Panc1 (cell line): ENCODE results near the gene BRD4.

ENCODE experiments used
- CTCF ChIP-seq: fragments of 450-650 bp; IDR thresholded peaks from 2 replicates; pipeline ENCODE4 v1.5.1; 2017; ENCODE audit warnings: mild to moderate bottlenecking
- POLR2AphosphoS5 ChIP-seq: IDR thresholded peaks from 2 replicates; pipeline ENCODE4 v1.6.1; 2012; ENCODE audit warnings: mild to moderate bottlenecking, low read depth, low read length, moderate library complexity
- REST ChIP-seq, 2 experiments: IDR thresholded peaks; 2 replicates each; pipeline ENCODE4 v1.6.1; 2011 to 2012; ENCODE audit warnings: low read depth in 2 of 2, control low read depth in 1 of 2, low read length in 1 of 2, mild to moderate bottlenecking in 1 of 2, moderate library complexity in 1 of 2; ENCODE audit not compliant: insufficient read depth in 1 of 2
- TCF7L2 ChIP-seq: IDR thresholded peaks from 2 replicates; pipeline ENCODE4 v1.6.1; 2011; ENCODE audit warnings: mild to moderate bottlenecking, low read depth, low read length, inconsistent platforms

- no peak for TF ChIP-seq CTCF
- no peak for TF ChIP-seq POLR2AphosphoS5
- no peak for TF ChIP-seq REST (IDR thresholded peaks at IDR 0.05; ENCODE audit: insufficient read depth in 1 of 2, low read depth in 2 of 2, low read length in 1 of 2)
- no peak for TF ChIP-seq TCF7L2
Observed at GRCh38 chr19:15283141-15283883, 49.0 kb downstream of the BRD4 start.
